Keratinocyte (primary cell): ENCODE results near the gene COMMD9.

Source experiments
- CTCF ChIP-seq, 3 experiments: IDR thresholded peaks in 1 of 3; conservative IDR thresholded peaks in 1 of 3; optimal IDR thresholded peaks in 1 of 3; 2 replicates in 2 of 3; 3 replicates in 1 of 3; pipeline versions ENCODE3 to v1.5.1; 2011; ENCODE audit warnings: low read length in 3 of 3, mild to moderate bottlenecking in 3 of 3, moderate library complexity in 2 of 3, control low read depth in 1 of 3, inconsistent platforms in 1 of 3; ENCODE audit not compliant: insufficient read depth in 2 of 3; ENCODE audit errors: extremely low read depth in 1 of 3
- EZH2 ChIP-seq: IDR thresholded peaks from one replicate; pipeline ENCODE4 v1.6.1; 2012; ENCODE audit warnings: inconsistent platforms, mild to moderate bottlenecking, low read length, moderate library complexity

- TF ChIP-seq CTCF (optimal IDR thresholded peaks at IDR 0.05 in 1 of 3, IDR thresholded peaks at IDR 0.05 in 1 of 3, conservative IDR thresholded peaks at IDR 0.05 in 1 of 3; ENCODE audit: extremely low read depth in 1 of 3, insufficient read depth in 2 of 3, low read length in 3 of 3) = no peak
- no peak for TF ChIP-seq EZH2
Observed at GRCh38 chr11:36248436-36248835, 40.8 kb downstream of the COMMD9 start.
